SU-DHL-6 (cell line): ENCODE results near the gene HEATR3.

Experiments used
- EZH2phosphoT487 ChIP-seq: fragments of 200-600 bp; sonication (generic), shearing (Covaris generic); conservative IDR thresholded peaks from 2 replicates; pipeline ENCODE4 v1.6.1; 2018; ENCODE audit warnings: mild to moderate bottlenecking, antibody characterized with exemption, low read length, moderate library complexity, mixed read lengths
- TF ChIP-seq, protein P1 (sequence below): fragments of 200-600 bp; sonication (generic); IDR thresholded peaks from one replicate; pipeline ENCODE4 v1.5.1; 2017; ENCODE audit warnings: antibody characterized with exemption, mild to moderate bottlenecking, low read length, moderate library complexity; ENCODE audit not compliant: insufficient read depth, poor library complexity, severe bottlenecking

DNA sequence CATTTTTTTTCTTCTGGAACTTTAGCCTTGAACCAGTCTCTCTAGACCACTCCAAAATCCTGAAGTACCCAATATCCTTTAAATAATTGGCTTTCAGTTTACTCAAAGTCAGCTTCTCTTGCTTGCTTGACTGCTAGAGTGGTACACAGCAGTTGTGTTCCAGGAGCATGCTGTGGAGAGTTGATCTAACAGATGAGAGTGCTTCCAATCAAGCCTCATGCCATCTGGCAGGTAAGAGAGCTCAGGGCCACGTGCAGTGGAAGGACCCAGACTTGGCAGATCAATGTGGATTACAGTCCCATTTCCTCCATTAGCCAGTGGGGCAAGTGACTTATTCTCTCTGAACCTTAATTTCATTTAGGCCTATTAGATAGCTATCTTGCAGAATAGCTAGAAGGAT, 25.1 kb upstream of the HEATR3 start:
- TF ChIP-seq, protein P1, sequence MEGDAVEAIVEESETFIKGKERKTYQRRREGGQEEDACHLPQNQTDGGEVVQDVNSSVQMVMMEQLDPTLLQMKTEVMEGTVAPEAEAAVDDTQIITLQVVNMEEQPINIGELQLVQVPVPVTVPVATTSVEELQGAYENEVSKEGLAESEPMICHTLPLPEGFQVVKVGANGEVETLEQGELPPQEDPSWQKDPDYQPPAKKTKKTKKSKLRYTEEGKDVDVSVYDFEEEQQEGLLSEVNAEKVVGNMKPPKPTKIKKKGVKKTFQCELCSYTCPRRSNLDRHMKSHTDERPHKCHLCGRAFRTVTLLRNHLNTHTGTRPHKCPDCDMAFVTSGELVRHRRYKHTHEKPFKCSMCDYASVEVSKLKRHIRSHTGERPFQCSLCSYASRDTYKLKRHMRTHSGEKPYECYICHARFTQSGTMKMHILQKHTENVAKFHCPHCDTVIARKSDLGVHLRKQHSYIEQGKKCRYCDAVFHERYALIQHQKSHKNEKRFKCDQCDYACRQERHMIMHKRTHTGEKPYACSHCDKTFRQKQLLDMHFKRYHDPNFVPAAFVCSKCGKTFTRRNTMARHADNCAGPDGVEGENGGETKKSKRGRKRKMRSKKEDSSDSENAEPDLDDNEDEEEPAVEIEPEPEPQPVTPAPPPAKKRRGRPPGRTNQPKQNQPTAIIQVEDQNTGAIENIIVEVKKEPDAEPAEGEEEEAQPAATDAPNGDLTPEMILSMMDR = no peak
- TF ChIP-seq EZH2phosphoT487 = no peak
